Globus pallidus (tissue), 1 donor: ENCODE measurements around the gene TTLL12.
A peak's percentile ranks its signal among the peaks of the same experiment; 100 is the strongest.

Source experiments
- DNase-seq: peaks from one replicate; pipeline ENCODE4 v3.0.0-alpha.2; 2015; ENCODE audit warnings: low spot score

The TTLL12 gene

DNA sequence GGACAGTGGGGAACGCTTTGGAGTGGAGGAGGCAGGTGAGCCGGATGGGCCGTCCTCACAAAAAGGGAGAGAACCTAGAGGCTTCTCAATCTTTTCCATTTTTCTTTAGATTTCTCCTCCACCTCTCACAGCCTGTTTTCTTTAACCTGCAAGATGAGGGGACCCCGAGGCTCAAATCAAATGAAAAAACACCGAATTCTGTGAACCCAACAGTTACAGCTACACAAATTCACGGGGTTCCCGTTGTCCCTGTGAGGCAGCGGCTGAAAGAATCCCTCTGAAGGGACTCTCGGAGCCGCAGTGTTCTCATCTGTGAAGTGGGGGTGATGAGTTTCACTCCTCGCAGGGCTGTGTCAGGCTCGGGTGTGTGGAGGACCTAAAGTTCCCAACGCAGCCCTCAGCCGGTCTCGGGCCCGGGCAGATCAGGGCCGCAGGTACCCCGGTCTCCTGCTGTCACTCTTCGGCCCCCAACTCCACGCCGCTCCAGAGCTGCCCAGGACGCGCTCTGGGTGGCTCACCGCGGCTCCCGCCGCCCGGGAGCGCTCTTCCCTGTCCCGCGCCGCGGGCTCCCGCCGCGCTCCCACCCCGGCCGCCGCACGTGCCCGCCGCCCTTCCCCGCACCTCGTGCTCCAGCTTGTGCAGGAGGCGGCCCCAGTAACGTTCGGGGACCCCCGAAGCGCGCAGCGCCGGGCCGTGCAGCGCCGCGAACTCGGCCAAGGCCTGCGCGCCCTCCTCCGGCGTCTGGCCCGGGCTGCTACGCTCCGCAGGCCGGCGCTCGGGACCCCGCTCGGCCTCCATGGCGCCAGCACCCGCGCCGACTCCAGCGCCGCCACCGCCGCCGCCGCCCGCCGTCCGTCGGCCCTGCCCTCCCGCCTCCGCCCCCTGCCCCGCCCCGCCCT, at the start of gene TTLL12:
TSS of gene TTLL12 (minus strand) at position 863 of the 899 bp plus-strand sequence. CDS start at position 798, 65 bp downstream.
- DNase-seq = peak; percentile 54

DNA sequence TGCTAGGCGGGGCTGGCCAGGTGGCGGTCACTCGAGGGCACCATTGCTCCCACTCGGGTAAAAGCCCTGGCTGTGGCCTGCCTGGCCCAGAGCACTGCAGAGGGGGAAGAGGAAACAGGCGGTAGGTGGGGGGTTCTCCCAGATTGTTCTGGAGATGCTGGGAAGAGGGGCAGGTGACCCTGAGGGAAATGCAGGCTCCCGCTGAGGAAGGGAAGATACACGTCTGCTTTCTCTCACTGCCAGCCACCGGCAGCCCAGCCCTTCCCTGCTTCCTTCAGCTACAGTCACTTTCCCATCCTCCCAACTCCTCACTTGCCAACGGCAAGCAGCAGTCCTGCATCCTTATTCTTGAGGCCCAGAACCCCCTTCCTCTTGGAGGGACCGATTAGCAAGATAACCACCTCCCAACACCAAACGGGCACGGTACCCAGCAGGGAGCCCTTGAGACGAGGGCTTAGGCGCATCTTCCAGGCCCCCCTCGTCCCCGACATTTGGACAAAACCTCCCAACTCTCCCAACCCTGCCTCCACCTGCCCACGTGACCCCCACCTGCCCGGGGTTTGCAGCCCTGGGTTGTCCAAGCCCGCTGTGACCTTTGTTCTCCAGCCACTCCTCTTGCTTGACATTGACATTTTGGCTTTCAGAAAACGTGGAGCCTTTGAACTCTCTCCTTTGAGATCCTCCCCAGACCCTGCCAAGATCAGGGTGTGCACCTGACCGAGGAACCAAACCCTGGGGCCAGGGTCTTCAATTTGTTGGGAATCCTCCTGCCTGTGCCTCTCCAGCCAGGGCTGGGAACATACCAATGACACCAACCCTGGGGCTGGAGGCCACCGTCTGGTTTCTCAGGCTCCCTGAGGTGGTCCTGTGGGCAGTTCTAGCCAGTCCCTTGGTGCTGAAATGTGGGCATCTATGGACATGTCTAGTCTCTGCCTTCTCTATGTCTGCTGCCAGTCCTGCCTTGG, 48.8 kb upstream of the TTLL12 start:
- DNase-seq = no peak

DNA sequence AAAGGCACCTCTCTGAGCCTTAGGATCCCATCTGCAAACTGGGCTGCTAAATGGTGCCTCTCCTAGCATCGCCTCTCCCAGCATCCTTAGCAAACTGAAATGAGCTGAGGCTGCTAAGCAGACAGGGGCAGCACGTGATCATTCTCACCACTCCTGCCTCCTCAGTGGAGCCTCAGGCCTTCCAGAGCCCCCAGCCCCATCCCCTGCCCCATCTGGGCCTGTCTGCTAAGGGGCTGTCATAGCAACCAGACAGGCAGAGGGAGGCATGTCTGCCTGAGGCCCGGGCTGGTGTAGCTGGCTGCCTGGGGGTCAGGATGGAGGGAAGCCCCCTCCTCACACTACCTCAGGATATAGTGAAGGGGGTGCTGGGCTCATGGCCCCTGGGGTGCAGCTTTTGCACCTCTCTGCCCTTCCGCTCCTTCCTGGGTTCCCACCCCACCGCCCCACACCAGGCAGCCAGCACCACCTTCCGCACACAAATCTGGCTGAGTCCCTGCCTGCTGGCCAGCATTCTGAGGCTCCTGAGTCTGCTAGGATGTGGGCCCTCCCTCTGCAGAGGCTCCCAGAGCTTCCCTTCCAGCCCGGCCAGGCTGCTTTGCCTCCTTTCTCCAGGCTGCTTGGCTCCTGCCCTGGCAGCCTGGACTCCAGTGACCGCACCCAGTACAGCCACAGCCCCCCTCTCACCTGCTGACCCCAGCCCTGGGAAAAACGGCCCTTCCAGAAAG, 47.5 kb upstream of the TTLL12 start:
- DNase-seq = no peak

DNA sequence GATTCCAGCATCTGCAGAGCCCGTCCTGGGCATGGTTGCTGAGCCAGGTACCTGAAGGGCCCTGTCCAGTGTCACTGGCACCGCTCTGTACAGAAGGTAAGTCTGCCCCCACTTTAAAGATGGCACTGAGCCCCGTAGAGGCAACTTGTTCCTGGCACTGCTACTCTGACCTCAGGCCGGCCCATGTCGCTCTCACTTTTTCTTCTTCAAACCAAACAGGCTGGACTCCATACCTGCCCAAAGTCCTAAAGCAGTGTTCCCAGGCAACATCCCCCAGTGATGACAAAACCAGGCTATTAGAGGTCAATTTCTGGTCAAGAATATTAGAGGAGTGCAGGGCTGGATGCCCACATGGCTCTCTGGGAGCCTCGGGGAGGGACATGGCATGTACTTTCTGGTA, 46.6 kb upstream of the TTLL12 start:
- no peak for DNase-seq

DNA sequence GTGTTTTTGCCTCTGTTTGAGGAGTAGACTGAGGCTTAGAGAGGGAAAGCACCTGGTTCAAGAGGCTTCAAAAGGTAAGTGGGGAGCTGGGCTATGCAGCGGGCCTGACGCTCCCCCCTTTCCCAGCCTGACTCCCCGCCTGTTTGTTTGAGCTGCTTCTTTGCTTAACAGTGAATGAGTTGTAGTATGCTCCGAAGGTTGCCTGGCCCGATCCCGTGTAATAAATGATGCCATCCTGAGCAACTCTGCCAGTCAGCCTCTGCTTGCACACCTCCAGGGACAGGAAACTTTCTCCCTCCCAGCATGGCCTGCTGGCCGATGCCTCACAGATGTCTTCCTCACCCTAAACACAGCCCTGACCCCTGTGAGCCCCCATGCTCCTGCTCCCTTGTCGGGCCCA, 45.5 kb upstream of the TTLL12 start:
- DNase-seq = no peak

DNA sequence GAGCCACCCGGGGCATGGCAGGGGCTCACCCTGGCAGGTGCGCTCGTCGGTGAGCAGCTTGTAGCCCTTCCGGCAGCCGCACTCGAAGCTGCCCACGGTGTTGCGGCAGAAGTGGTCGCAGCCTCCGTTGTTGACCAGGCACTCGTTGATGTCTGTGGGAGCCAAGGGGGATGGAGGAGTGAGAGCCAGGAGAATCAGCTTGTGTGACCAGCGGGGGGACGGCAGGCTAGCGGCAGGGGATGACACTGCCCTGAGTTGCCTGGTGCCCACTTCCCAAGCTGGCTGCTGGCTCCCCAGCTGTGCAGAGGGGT, 44.7 kb upstream of the TTLL12 start:
- DNase-seq = no peak

DNA sequence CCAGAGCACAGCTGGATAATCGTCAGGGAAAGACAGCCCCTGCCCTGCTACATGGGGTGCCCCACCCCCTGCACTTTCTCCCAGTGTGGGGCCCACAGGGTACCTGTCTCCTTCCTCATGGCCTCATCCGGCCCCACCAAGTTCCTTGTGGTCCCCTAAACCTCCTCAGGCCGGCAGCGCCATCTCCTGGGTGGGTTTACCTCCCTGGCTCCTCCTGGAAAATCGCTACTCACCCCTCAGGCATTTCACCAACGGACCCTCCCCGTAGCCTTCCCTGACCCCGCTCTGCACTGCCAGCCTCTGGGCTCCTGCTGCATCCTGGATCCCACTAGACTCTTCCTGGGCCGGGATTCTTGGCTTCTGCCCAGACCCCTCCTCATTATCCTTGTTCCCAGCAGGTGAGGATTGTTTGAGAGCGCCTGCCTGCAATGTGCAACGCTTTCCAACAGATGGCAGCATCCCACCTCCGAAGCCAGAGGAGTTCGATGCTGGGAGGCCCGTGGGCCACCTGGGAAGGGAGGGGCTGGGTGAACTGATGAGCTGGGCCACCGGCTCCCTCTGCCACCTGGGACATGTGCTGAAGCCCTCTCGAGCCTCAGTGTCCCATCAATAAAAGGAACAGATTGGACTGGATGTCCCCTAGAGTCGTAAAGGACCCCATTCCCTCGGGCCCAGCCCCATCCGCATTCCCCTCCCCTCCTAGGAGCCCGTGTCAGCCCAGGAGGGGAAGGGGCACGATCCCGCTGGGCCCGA, 44.2 kb upstream of the TTLL12 start:
- no peak for DNase-seq

DNA sequence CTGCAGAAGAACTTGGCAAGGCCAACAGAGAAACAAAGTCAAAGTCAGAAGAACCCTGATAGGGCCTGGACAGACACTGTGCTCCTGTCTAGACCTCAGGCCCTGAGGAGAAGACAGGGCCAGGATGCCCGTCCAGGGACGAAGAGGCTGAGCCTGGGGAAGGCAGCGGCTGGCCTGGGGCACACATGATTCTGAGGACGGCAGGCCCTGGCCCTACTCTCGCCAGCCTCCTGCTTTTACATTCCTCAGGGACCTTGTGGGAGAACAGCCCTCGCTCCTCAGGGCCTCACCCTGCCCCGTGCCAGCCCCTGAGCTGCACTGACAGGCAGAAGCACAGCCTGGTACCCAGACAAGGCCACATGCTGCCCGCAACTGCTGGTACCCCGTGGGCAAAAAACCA, 43.6 kb upstream of the TTLL12 start:
- no peak for DNase-seq

DNA sequence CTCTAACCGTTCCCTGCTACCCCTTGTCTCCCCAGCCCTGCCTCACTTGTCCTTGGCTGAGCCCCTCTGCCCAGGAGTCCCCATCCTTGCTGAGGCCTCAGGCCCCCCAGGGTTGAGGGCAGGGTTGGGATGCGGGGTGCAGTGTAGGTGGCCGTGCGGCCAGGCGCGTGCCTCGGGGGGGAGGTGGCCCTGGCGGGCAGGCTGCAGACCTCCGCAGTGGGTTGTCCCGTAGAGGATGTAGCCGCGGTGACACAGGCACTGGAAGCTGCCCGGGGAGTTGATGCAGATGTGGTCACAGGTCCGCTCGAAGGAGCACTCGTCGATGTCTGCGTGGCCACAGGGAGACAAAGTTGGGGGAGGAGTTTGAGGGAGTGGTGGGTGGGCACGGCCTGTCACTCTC, 41.9 kb upstream of the TTLL12 start:
- DNase-seq = no peak

DNA sequence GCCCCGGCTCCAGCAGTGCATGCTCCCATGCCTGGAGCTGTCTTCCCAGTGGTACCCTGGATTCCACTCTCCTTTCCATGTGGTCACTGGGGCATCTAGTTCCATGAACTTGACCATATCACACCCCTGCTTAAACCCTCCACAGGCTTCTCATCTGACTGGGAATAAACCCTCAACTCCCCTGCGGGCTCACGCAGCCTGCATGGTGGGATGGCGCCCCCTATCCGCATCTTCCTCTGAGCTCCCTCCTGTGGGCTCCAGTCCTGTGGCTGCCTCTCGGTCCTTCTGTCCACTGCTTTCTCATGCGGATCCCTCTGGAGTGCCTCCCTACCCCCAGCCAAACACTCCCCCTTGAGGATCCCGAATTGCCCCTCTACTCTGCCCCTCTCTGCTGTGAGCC, 41.4 kb upstream of the TTLL12 start:
- DNase-seq = no peak

DNA sequence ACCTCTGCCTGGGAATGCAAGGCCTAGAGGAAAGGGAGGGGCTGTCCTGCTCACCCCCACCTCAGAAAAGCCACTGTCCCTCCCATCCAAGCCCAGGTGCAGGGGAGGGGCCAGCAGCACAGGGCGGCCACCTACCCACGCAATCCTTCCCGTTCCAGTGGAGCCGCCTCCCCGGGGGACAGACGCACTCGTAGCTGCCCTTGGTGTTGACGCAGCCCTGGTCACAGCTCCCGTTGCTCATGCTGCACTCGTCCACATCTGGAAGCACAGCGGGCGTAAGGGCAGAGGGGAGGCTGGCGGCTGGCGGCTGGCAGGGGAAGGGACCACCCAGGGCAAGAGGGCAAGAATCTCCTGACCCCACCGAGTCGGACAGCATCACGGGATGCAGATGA, 40.3 kb upstream of the TTLL12 start:
- no peak for DNase-seq

DNA sequence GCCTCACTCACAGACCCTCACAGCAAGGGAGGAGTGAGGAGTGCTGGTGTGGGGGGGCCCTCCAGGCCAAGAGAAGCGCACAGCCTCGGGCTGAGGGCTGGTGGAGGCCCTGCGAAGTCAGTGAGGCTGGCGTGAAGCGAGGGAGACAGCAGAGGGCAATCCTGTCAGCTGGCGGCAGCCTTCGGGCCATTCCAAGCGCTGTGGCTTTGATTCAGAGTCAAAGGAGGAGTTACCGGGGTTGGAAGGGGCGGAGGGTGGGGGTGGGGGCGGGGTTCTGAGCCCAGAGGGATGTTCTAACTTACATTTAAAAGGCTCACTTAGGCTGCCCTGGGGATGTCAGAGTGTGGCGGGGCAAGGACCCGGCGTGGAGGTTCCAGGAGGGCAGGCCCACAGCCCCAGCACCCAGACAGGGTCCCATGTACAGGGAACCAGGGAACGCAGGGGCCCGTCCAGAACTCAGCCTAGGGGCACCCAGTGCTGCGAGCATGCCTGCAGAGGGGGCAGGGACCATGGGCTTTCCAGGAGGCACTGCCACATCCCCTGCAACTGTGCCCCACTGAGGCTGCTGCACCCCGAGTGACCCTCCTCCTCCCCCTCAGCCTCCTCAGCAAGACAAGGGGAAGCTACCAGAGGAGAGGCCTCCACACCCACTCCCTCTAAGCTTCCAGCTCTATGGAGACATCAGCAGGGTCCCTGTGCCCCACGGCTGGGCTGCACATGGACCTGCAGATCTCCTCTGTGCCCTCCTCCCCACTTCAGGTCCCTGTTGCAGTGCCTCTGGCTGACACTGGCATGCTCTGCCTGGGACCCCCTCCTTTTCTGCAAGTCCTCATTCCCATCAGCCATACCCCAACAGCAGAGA, 39.7 kb upstream of the TTLL12 start:
- no peak for DNase-seq

DNA sequence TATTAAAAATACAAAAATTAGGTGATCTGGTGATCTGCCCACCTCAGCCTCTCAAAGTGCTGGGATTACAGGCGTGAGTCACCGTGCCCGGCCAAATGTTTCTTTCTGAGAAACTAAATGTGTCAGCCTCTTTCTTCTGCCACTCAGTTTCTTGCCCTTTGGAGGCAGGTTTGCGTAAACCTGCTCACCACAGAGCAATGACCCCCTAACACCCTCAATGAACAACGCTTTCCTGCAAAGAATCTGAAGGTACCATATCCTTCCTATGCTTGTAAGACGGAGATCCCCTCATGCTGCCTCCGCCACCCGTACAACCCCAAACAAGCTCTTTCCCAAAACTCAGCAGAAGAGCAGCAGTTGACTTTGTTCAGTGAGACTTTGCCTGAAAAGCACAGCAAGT, 38.7 kb upstream of the TTLL12 start:
- no peak for DNase-seq

DNA sequence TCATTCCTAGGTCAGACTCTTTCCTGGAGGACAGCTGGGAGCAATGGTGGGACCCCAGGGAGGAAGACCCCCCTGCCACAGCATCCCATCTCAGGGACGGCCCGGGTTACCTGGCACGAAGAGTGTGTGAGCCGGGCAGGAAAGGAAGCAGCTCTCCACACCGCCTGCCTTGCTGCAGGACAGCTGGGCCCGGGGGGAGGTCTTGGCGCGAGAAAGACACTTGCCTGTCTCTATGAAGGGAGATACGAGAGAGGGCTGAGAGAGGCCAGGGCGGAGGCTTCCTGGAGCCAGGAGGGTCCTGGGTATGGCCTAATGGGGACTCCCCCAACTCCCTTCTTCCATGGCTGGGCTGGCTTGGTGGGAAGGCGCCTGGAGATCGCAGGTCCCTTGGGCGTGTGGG, 36.1 kb upstream of the TTLL12 start:
- no peak for DNase-seq

DNA sequence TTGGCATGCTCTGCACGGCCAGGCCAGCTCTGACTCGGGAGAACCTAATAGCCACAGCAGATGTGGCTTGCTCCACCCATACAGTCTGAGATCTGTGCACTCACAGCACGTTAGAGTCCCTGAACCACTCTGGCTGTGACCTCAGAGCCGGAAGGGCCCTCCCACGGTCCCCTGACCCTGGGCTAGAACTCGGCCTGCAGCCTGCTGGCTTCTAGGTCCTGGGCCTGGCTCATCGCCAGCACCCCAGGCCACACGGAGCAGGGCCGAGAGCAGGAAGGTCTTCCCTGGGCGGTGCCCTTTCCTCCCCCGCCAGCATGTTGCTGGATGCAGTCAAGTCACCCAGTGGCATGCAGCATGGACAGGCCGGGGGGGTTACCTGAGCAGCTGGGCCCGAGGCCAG, 35.3 kb upstream of the TTLL12 start:
- DNase-seq = no peak

DNA sequence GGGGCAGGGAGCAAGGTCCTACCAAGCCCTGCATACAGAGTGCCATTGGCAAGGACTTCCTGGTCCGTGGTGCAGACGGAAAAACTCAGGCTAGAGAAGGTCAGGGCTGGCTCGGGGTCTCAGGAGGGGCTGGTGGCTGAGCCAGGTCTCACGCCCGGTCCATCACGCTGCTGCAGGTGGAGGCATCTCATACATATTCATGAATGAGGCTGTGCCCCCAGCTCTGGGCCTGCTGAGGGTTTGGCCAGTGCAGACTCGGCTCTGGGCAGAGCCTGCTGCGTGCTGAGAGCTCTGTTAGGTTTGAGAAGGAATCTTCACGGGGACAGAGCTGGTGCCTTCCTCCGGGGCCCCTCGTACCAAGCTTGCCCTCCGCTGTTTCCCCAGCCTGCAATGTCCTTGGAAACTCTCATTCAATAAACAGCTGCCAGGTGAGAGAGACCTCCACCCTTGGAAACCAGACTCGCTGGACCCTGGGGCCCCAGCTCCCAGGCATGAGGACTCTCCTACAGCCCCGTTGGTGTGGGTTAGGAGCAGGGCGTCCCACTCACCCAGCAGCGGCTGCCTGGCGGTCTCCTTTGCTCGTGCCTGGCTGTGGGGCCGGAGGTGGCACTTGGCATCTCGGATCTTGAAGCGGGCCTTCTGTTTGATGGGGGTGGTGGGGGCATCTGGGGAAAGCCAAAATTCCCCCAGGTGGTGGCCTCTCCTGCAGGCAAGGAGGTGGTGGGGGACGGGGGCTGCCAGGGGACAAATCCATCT, 33.9 kb upstream of the TTLL12 start:
- DNase-seq = no peak

DNA sequence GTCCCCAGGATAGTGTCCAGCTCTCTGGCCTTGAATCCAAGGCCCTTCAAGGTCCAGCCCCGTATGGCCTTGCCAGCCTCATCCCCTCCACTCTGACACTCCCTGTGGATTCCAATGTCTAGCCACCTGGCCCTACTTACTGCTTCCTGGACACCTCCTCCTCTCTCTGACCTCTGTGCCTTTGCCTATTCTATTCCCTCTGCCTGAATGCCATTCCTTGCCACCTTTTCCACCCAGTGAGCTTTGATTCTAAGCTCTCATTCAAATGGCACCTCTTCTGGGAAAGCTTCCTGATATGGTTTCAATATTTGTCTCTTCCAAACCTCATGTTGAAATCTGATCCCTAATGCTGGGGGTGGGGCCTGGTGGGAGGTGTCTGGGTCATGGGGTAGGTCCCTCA, 31.9 kb upstream of the TTLL12 start:
- DNase-seq = no peak

DNA sequence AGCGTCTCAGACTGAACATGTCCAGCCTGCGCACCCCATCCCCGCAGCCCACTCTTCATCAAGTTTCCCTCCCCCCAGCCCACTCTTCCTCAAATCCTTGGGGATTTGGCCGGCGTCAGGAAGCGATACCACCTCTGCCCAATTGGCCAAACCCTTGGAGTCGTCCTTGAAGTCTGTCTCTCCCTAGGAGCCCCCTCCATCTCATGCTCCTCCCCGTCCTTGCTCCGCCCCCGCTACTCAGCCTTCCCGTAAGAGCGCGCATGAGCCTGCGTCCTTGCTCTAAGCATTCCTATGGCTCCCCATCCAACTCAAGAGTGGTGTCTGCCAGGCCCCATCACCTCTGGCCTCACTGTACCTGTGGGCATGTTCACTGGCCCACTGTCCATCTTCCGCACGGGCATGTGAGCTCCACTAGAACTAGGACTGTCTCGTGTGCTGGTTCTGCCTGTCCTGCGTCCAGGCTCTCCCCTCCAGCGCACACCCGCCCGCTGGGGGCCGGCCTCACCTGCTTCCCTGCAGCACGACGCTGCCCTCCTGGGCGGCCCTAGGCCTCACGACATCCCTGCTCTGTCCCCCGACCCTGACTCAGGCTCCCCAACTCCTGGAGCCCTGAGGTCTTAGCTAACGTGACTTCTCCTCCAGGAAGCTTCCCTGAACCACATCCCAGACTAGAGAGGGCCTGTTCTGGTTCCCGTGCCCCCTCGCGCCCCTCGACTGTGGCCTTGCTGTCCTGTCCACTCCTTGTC, 30.5 kb upstream of the TTLL12 start:
- DNase-seq = no peak

DNA sequence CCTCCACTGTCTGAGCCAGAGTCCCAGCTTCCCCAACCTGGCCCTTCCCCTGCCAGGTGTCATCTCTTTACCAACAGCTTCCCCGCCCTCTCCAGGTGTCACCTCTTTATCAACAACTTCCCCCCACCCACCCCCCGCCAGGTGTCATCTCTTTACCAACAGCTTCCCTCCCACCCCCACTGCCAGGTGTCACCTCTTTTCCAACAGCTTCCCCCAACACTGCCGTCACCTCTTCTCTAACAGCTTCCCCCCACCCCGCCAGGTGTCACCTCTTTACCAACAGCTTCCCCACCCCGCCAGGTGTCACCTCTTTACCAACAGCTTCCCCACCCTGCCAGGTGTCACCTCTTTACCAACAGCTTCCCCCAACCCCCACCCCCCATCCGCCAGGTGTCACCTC, 29.8 kb upstream of the TTLL12 start:
- DNase-seq = no peak
